ENCODE data around the gene MYCBPAP.

DNA sequence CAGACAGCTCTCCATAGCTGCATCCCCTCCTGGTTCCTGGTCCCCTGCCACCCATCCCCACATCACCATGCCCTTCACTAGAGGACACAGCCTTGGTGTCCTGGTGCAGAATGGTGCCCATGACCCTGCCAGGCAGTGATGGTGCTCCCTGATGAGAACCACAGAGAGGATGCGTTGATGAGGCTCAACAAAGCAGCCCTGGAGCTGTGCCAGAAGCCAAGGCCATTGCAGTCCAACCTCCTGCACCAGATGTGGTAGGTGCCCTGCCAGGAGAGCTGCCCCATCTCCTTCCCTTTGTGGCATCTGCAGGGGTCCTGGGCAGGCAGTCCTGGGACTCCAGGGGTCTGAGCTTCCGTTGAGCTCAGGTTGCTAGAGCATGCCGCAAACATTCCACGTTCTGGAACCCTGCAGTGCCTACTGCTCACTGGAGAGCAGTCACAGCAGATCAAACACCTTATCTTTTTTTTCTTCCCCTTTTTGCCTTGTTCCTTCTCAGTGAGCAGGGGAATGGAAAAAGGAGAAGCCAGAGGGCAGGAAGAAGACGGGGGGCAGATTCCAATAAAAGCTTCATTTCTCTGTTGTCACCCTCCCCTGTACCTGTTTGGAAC is 19.0 kb downstream of the MYCBPAP start:
- TF ChIP-seq EZH2phosphoT487 (IDR thresholded peaks at IDR 0.05; ENCODE audit: insufficient read depth, low read depth) (no peak), EZH2 (IDR thresholded peaks at IDR 0.05; ENCODE audit: insufficient read depth, poor library complexity, severe bottlenecking) (no peak)
